ENCODE data around the gene DSCAM. TPM values are rescaled to one million over a fixed set of nuclear protein-coding genes. Genes with fewer than 3 reads are reported as not detected.
A peak's percentile ranks its signal among the peaks of the same experiment; 100 is the strongest.

The DSCAM gene
- total and polyA plus RNA-seq, 4 experiments from 2014 or later: not detected

- ChIA-PET POLR2A (ENCODE audit: partially characterized antibody) (no interaction called here), CTCF (ENCODE audit: partially characterized antibody) (no interaction called here)
- Histone ChIP-seq H3K27me3 (ENCODE audit: insufficient read depth, low read length) (no peaks in the 10 kb centered on the region), H3K4me3 (ENCODE audit: low read length in 2 of 2) (no peak overlapping the region), H3K27ac (ENCODE audit: low read depth, low read length) (no peak overlapping the region), H3K4me1 (ENCODE audit: insufficient read depth, low read length) (no peaks in the 10 kb centered on the region), H3K36me3 (ENCODE audit: insufficient read depth, low read length) (no peaks in the 10 kb centered on the region), H3K9me3 (ENCODE audit: control insufficient read depth in 1 of 2, low read length in 2 of 2) (no peaks in the 10 kb centered on the region)
- no peak overlapping the region for H3K4me3 Mint-ChIP-seq
- H3K27me3 Mint-ChIP-seq: no peaks in the 10 kb centered on the region
- H3K27ac Mint-ChIP-seq: no peak overlapping the region
- peaks cover 0 to 2% (median 0%) of the 10 kb centered on the region in 8 donors for H3K9me3 Mint-ChIP-seq
- intact Hi-C loops (cut with micrococcal nuclease): no loop called here
- H3K4me1 Mint-ChIP-seq: no peaks in the 10 kb centered on the region
- DNase-seq: no peak
- no peaks in the 10 kb centered on the region for H3K36me3 Mint-ChIP-seq
These were observed 507.9 kb downstream of the DSCAM start for GRCh38 chr21:40339050-40339449.

GRCh38 chr21:40337981-40338380 lies 509.0 kb downstream of the DSCAM start:
- intact Hi-C loops (cut with micrococcal nuclease): no loop called here
- POLR2A ChIA-PET (ENCODE audit: partially characterized antibody): no interaction called here
- H3K9me3 Mint-ChIP-seq: peaks cover 0 to 3% (median 0%) of the 10 kb centered on the region in 8 donors
- H3K27me3 ChIP-seq (ENCODE audit: insufficient read depth, low read length): no peaks in the 10 kb centered on the region
- CTCF ChIA-PET (ENCODE audit: partially characterized antibody): no interaction called here
- H3K36me3 ChIP-seq (ENCODE audit: insufficient read depth, low read length): no peaks in the 10 kb centered on the region
- H3K36me3 Mint-ChIP-seq: no peaks in the 10 kb centered on the region
- no peak overlapping the region for H3K27ac ChIP-seq (ENCODE audit: low read depth, low read length)
- no peak overlapping the region for H3K4me3 Mint-ChIP-seq
- H3K4me1 Mint-ChIP-seq: no peaks in the 10 kb centered on the region
- no peak overlapping the region for H3K4me3 ChIP-seq (ENCODE audit: low read length in 2 of 2)
- no peak overlapping the region for H3K27ac Mint-ChIP-seq
- DNase-seq: no peak
- no peaks in the 10 kb centered on the region for H3K9me3 ChIP-seq (ENCODE audit: control insufficient read depth in 1 of 2, low read length in 2 of 2)
- no peaks in the 10 kb centered on the region for H3K4me1 ChIP-seq (ENCODE audit: insufficient read depth, low read length)
- no peaks in the 10 kb centered on the region for H3K27me3 Mint-ChIP-seq

- Histone ChIP-seq H3K27ac (ENCODE audit: low read depth, low read length) (no peak overlapping the region), H3K27me3 (ENCODE audit: insufficient read depth, low read length) (no peaks in the 10 kb centered on the region), H3K4me1 (ENCODE audit: insufficient read depth, low read length) (no peaks in the 10 kb centered on the region), H3K9me3 (ENCODE audit: control insufficient read depth in 1 of 2, low read length in 2 of 2) (no peaks in the 10 kb centered on the region), H3K4me3 (ENCODE audit: low read length in 2 of 2) (no peak overlapping the region), H3K36me3 (ENCODE audit: insufficient read depth, low read length) (no peaks in the 10 kb centered on the region)
- Mint-ChIP-seq H3K4me1 (no peaks in the 10 kb centered on the region), H3K9me3 (peaks cover 0 to 3% (median 0%) of the 10 kb centered on the region in 8 donors), H3K36me3 (no peaks in the 10 kb centered on the region), H3K27me3 (no peaks in the 10 kb centered on the region), H3K4me3 (no peak overlapping the region), H3K27ac (no peak overlapping the region)
- POLR2A ChIA-PET (ENCODE audit: partially characterized antibody): no interaction called here
- CTCF ChIA-PET (ENCODE audit: partially characterized antibody): no interaction called here
- no peak for DNase-seq
- intact Hi-C loops (cut with micrococcal nuclease): no loop called here
These were observed 511.3 kb downstream of the DSCAM start for GRCh38 chr21:40335704-40336103.

- Histone ChIP-seq H3K27me3 (ENCODE audit: insufficient read depth, low read length) (no peaks in the 10 kb centered on the region), H3K36me3 (ENCODE audit: insufficient read depth, low read length) (no peaks in the 10 kb centered on the region), H3K4me1 (ENCODE audit: insufficient read depth, low read length) (no peaks in the 10 kb centered on the region), H3K9me3 (ENCODE audit: control insufficient read depth in 1 of 2, low read length in 2 of 2) (no peaks in the 10 kb centered on the region), H3K4me3 (ENCODE audit: low read length in 2 of 2) (no peak overlapping the region), H3K27ac (ENCODE audit: low read depth, low read length) (no peak overlapping the region)
- no peak for DNase-seq
- CTCF ChIA-PET (ENCODE audit: partially characterized antibody): no interaction called here
- Mint-ChIP-seq H3K27ac (no peak overlapping the region), H3K4me3 (no peak overlapping the region), H3K36me3 (no peaks in the 10 kb centered on the region), H3K9me3 (peaks cover 0 to 3% (median 0%) of the 10 kb centered on the region in 8 donors), H3K27me3 (no peaks in the 10 kb centered on the region), H3K4me1 (no peaks in the 10 kb centered on the region)
- POLR2A ChIA-PET (ENCODE audit: partially characterized antibody): no interaction called here
- intact Hi-C loops (cut with micrococcal nuclease): no loop called here
These were observed 512.8 kb downstream of the DSCAM start for GRCh38 chr21:40334159-40334558.

- Histone ChIP-seq H3K4me3 (ENCODE audit: low read length in 2 of 2) (no peak overlapping the region), H3K4me1 (ENCODE audit: insufficient read depth, low read length) (no peaks in the 10 kb centered on the region), H3K36me3 (ENCODE audit: insufficient read depth, low read length) (no peaks in the 10 kb centered on the region), H3K27me3 (ENCODE audit: insufficient read depth, low read length) (no peaks in the 10 kb centered on the region), H3K9me3 (ENCODE audit: control insufficient read depth in 1 of 2, low read length in 2 of 2) (peaks cover 0 to 3% of the 10 kb centered on the region in 2 donors), H3K27ac (ENCODE audit: low read depth, low read length) (no peak overlapping the region)
- intact Hi-C loops (cut with micrococcal nuclease): no loop called here
- DNase-seq: no peak
- no peak overlapping the region for H3K4me3 Mint-ChIP-seq
- no peak overlapping the region for H3K27ac Mint-ChIP-seq
- no peaks in the 10 kb centered on the region for H3K36me3 Mint-ChIP-seq
- peaks cover 0 to 3% (median 0%) of the 10 kb centered on the region in 8 donors for H3K9me3 Mint-ChIP-seq
- no peaks in the 10 kb centered on the region for H3K27me3 Mint-ChIP-seq
- ChIA-PET POLR2A (ENCODE audit: partially characterized antibody) (no interaction called here), CTCF (ENCODE audit: partially characterized antibody) (no interaction called here)
- no peaks in the 10 kb centered on the region for H3K4me1 Mint-ChIP-seq
These were observed 513.2 kb downstream of the DSCAM start for GRCh38 chr21:40333731-40334130.

- no peaks in the 10 kb centered on the region for H3K27me3 Mint-ChIP-seq
These were observed 515.2 kb downstream of the DSCAM start for GRCh38 chr21:40331804-40332203.

GRCh38 chr21:40331172-40331571 lies 515.8 kb downstream of the DSCAM start:
- Mint-ChIP-seq H3K36me3 (no peaks in the 10 kb centered on the region), H3K27ac (no peak overlapping the region), H3K9me3 (peaks cover 0 to 11% (median 3%) of the 10 kb centered on the region in 8 donors), H3K4me1 (no peaks in the 10 kb centered on the region), H3K4me3 (no peak overlapping the region), H3K27me3 (no peaks in the 10 kb centered on the region)
- no peak for DNase-seq
- H3K4me3 ChIP-seq (ENCODE audit: low read length in 2 of 2): no peak overlapping the region
- no peaks in the 10 kb centered on the region for H3K36me3 ChIP-seq (ENCODE audit: insufficient read depth, low read length)
- ChIA-PET POLR2A (ENCODE audit: partially characterized antibody) (no interaction called here), CTCF (ENCODE audit: partially characterized antibody) (no interaction called here)
- no peaks in the 10 kb centered on the region for H3K4me1 ChIP-seq (ENCODE audit: insufficient read depth, low read length)
- H3K27me3 ChIP-seq (ENCODE audit: insufficient read depth, low read length): no peaks in the 10 kb centered on the region
- peaks cover 0 to 6% of the 10 kb centered on the region in 2 donors for H3K9me3 ChIP-seq (ENCODE audit: control insufficient read depth in 1 of 2, low read length in 2 of 2)
- H3K27ac ChIP-seq (ENCODE audit: low read depth, low read length): no peak overlapping the region
- intact Hi-C loops (cut with micrococcal nuclease): no loop called here

More at GRCh38 chr21:40331804-40332203, 515.2 kb downstream of the DSCAM start:
- H3K4me1 ChIP-seq (ENCODE audit: insufficient read depth, low read length): no peaks in the 10 kb centered on the region
- H3K36me3 ChIP-seq (ENCODE audit: insufficient read depth, low read length): no peaks in the 10 kb centered on the region
- no peaks in the 10 kb centered on the region for H3K4me1 Mint-ChIP-seq
- H3K27ac Mint-ChIP-seq: peak overlapping the region in 1 of 7 donors; percentile 72
- ChIA-PET CTCF (ENCODE audit: partially characterized antibody) (no interaction called here), POLR2A (ENCODE audit: partially characterized antibody) (no interaction called here)
- peaks cover 0 to 11% (median 1%) of the 10 kb centered on the region in 8 donors for H3K9me3 Mint-ChIP-seq
- H3K4me3 ChIP-seq (ENCODE audit: low read length in 2 of 2): no peak overlapping the region
- H3K36me3 Mint-ChIP-seq: no peaks in the 10 kb centered on the region
- DNase-seq: no peak
- no peak overlapping the region for H3K27ac ChIP-seq (ENCODE audit: low read depth, low read length)
- no peaks in the 10 kb centered on the region for H3K27me3 ChIP-seq (ENCODE audit: insufficient read depth, low read length)
- H3K9me3 ChIP-seq (ENCODE audit: control insufficient read depth in 1 of 2, low read length in 2 of 2): peaks cover 0 to 4% of the 10 kb centered on the region in 2 donors
- no peak overlapping the region for H3K4me3 Mint-ChIP-seq
- intact Hi-C loops (cut with micrococcal nuclease): no loop called here

GRCh38 chr21:40324389-40324788 lies 522.6 kb downstream of the DSCAM start:
- no peak overlapping the region for H3K4me3 ChIP-seq (ENCODE audit: low read length in 2 of 2)
- H3K9me3 ChIP-seq (ENCODE audit: control insufficient read depth in 1 of 2, low read length in 2 of 2): peaks cover 0 to 7% of the 10 kb centered on the region in 2 donors
- intact Hi-C loops (cut with micrococcal nuclease): no loop called here
- no peak overlapping the region for H3K27ac Mint-ChIP-seq
- H3K36me3 Mint-ChIP-seq: no peaks in the 10 kb centered on the region
- H3K4me1 ChIP-seq (ENCODE audit: insufficient read depth, low read length): no peaks in the 10 kb centered on the region
- CTCF ChIA-PET (ENCODE audit: partially characterized antibody): no interaction called here
- no peaks in the 10 kb centered on the region for H3K27me3 ChIP-seq (ENCODE audit: insufficient read depth, low read length)
- no peak for DNase-seq
- peaks cover 0 to 22% (median 4%) of the 10 kb centered on the region in 8 donors for H3K9me3 Mint-ChIP-seq
- no peak overlapping the region for H3K4me3 Mint-ChIP-seq
- H3K27ac ChIP-seq (ENCODE audit: low read depth, low read length): no peak overlapping the region
- POLR2A ChIA-PET (ENCODE audit: partially characterized antibody): no interaction called here
- no peaks in the 10 kb centered on the region for H3K4me1 Mint-ChIP-seq
- no peaks in the 10 kb centered on the region for H3K36me3 ChIP-seq (ENCODE audit: insufficient read depth, low read length)
- no peaks in the 10 kb centered on the region for H3K27me3 Mint-ChIP-seq
